GM04503 (cell line): ENCODE measurements around the gene EDA.
"Not testable (repeated sequence)": the region's sequence is repeated elsewhere in the genome, so short reads cannot be mapped to it uniquely, and the experiment has no call there.

Experiments used
- DNase-seq: peaks from one replicate; pipeline ENCODE4 v3.0.0-alpha.2; 2012; ENCODE audit warnings: low read depth

The EDA gene

DNA sequence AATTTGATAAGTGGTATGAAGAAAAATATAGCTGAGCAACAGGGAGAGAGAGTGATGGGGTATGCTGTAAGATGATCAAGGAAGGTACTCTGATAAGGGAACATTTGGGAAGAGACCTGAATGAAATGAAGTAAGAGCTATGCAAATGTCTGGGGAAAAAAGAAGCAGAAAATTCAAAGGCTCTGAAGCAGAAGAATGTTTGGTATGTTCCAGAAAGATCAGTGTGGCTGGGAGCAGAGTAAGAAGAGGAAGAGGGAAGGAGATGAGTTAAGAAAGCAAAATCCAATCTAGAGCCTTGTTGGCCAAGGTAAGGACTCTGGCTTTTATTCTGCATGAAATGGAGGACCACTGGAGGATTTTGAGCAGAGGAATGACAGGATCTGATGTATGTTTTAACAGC lies 343.8 kb downstream of the EDA start:
- DNase-seq = no peak

GRCh38 chrX:69961365-69962072 lies 345.6 kb downstream of the EDA start:
- DNase-seq = no peak

- no peak for DNase-seq
Observed at GRCh38 chrX:69968950-69969349, 353.0 kb downstream of the EDA start.

- no peak for DNase-seq
Observed at GRCh38 chrX:69969460-69969859, 353.5 kb downstream of the EDA start.

- no peak for DNase-seq
Observed at GRCh38 chrX:69987691-69988090, 371.8 kb downstream of the EDA start.

DNA sequence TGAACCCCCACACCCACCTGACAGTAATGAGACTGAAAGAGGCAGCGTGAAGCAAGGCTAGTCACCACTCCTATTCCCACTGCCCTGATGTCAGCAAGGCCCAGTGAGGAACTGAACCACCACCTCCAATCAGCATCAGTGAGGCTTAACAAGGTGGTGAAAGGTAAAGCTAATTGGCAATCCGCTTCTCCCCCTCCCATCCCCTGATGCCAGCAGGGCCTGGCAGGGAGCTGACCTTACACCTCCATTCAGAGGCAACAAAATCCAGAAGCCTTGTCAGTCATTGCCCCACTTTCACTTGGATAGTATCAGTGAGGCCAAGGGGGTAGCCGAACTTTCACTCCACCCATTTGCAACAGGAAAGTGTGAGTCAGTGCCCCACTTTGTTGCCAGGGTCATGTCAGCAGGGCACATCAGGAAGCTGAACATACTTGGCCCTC lies 373.1 kb downstream of the EDA start:
- no peak for DNase-seq

DNA sequence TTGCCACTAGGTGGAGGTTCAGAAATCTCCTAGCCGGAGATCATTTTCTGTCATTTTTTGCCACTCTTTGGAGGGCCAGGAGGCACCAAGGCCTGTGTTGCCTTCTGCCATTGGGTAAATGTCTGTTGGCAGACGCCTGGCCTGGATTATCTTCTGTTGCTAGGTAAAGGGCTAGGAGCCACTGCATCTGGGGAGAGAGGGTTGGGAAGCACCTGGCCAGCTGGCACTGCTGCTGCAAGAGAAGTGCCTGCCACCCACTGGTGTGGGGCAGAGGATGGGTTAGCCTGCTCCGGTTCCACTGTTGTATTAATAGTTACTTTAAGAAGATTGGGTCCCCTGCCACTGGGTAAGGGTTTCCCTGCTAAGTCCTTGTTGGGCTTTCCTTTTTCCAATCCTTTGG lies 375.8 kb downstream of the EDA start:
- no peak for DNase-seq

DNA sequence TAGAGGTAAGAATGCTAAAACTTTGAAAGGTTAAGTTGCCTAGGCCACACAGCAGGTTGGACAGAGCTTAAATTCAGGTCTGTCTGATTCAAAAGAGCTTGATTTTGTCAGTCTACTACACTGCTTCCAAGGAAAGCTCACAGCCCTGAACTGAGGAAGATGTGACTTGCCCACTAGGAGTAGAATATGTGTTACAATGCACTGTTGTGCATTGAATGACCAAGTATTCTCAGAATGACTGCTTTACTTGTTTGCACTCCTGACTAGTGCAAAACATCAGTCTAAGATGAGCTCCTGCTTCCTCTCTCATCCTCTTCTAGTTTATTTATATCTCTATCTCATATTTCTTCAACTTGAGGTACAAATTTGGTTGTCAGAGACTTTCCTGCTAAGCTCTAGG lies 377.6 kb downstream of the EDA start:
- no peak for DNase-seq

- no peak for DNase-seq
Observed at GRCh38 chrX:69995362-69996112, 379.6 kb downstream of the EDA start.

- DNase-seq = no peak
Observed at GRCh38 chrX:69996113-69996468, 380.2 kb downstream of the EDA start.

GRCh38 chrX:69998299-69998698 lies 382.4 kb downstream of the EDA start:
- DNase-seq = not testable (repeated sequence)

DNA sequence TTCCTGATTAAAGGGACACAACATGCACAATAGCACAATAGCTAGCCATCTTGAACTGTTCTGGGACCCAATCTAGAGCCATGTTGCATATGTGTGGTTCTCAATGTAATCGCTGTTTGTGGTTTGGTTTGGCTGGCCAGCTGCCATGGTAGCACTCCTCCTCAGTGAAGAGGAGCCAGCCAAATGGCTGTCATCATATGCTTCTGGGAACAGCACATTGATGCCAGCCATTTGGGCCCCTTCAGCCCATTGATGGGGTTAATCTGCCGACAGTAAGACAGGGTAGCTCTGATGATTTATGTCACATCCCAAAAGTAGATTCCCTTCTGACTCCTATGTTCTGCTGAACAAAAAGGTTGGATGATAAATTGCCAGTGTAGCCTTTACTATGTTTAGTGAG lies 385.4 kb downstream of the EDA start:
- DNase-seq = no peak

GRCh38 chrX:70001708-70002341 lies 385.9 kb downstream of the EDA start:
- DNase-seq = no peak

DNA sequence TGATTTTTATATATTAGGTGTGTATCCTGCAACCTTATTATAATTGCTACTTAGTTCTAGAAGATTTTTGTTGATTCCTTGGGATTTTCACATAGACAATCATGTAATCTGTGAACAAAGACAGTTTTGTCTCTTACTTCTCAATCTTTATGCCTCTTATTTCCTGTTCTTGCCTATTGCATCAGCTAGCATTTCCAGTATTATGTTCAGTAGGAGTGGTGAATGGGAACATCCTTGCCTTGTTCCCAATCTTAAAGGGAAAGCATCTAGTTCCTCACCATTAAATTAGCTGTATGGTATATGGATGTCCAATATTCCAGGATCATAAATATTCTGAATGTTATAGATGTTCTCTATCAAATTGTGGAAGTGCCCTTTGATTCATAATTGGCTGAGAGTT lies 392.0 kb downstream of the EDA start:
- DNase-seq = no peak

DNA sequence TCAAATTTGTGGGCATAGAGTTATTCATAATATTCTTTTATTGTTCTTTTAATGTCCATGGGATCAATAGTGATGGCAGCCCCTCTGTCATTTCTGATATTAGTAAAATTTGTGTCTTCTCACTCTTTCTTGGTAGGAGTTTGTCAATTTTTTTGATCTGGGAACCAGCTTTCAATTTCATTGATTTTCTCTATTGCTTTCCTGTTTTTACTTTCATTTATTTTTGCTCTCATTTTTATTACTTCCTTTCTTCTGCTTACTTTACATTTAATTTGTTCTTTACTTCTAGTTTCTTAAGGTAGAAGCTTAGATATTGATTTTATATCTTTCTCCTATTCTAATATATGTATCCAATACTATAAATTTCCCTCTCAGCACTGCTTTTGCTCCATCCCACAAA lies 393.1 kb downstream of the EDA start:
- no peak for DNase-seq

- no peak for DNase-seq
Observed at GRCh38 chrX:70009970-70010369, 394.1 kb downstream of the EDA start.

- no peak for DNase-seq
Observed at GRCh38 chrX:70012756-70013155, 396.8 kb downstream of the EDA start.

DNA sequence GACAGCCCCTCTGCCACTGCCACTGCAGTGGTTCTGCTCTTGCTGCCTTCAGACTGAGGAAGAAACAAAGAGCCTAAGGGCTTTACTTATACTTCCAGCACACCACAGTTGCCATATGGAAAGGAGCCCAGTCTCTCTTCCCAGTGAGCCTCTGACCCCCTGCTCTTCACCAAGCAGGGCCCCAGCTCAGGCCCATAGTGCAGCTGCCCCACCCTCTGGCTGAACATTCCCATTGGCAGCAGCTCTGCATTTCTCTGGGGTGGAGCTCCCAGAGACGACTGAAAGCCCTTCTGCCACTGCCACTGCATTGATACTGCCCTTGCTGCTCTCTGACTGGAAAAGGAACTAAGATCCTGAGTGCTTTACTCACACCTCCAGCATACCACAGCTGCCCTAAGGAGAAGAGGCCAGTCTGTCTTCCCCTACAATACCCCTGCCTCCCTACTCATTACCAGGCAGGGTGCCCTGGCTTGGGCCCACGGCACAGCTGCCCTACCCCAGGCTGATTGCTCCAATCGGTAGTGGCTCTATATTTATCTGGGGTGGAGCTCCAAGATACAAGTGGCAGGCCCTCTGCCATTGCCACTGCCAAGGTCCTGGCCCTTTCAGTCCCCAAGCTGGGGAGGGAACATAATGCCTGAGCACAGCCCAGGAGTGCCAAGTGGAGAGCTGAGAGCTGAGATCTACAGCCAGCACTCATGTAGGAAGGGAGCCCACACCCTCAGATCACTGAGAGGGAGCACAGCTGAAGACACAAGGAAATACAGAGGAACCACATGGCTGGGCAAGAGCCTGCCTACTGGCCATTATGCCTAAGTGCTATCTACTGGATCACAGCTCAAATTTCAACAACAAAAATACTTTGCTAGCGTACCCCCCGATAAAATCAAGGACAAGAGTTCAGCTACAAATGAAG lies 397.8 kb downstream of the EDA start:
- DNase-seq = no peak

DNA sequence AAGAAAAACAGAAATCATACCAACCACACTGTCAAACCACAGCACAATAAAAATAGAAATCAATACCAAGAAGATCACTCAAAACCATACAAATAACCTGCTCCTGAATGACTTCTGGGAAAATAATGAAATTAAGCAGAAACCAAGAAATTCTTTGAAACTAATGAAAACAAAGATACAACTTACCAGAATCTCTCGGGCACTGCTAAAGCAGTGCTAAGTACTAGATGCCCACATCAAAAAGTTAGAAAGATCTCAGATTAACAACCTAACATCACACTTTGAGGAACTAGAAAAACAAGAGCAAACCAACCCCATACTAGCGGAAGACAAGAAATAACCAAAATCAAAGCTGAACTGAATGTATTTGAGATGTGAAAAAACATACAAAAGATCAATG lies 400.6 kb downstream of the EDA start:
- no peak for DNase-seq

GRCh38 chrX:70022616-70023015 lies 406.7 kb downstream of the EDA start:
- DNase-seq = no peak

- DNase-seq = no peak
Observed at GRCh38 chrX:70025464-70025863, 409.6 kb downstream of the EDA start.

GRCh38 chrX:70026112-70026850 lies 410.4 kb downstream of the EDA start:
- no peak for DNase-seq
